OCI-LY3 (cell line): Measurements from ENCODE around the gene ITGB8.

Experiments
- H2AFZ ChIP-seq: fragments of 200-600, 300-600 bp; shearing (Covaris generic); 2 replicates; pipeline ENCODE4 v1.6.0; 2014; ENCODE audit warnings: antibody characterized with exemption, low read depth, low read length
- H3K27ac ChIP-seq: fragments of 200-600, 300-600 bp; sonication (generic); 2 replicates; pipeline ENCODE4 v1.5.1; 2014; ENCODE audit warnings: mild to moderate bottlenecking, low read length, moderate library complexity, mixed read lengths
- H3K27me3 ChIP-seq: fragments of 200-600, 300-600 bp; sonication (generic); 2 replicates; pipeline ENCODE4 v1.6.1; 2014; ENCODE audit warnings: low read depth, low read length, mixed read lengths
- H3K36me3 ChIP-seq: fragments of 200-600, 300-600 bp; sonication (generic); replicated peaks from 2 replicates; pipeline ENCODE3; 2014; ENCODE audit warnings: low read depth, low read length, mixed read lengths
- H3K4me1 ChIP-seq: fragments of 300-600, 200-600 bp; sonication (generic); 2 replicates; pipeline ENCODE4 v1.6.1; 2014; ENCODE audit warnings: low read length, mixed read lengths
- H3K4me2 ChIP-seq: fragments of 200-600, 300-600 bp; sonication (generic); 2 replicates; pipeline ENCODE4 v1.6.1; 2014; ENCODE audit warnings: low read length, mixed read lengths
- H3K4me3 ChIP-seq: fragments of 300-600, 200-600 bp; sonication (generic); 2 replicates; pipeline ENCODE4 v1.5.1; 2014; ENCODE audit warnings: antibody characterized with exemption, mild to moderate bottlenecking, low read length, moderate library complexity
- H3K79me2 ChIP-seq: fragments of 300-600, 200-600 bp; shearing (Covaris generic); 2 replicates; pipeline ENCODE4 v1.6.1; 2014; ENCODE audit warnings: mild to moderate bottlenecking, low read length, mixed read lengths
- H3K9ac ChIP-seq: fragments of 300-600, 200-600 bp; shearing (Covaris generic); 2 replicates; pipeline ENCODE4 v1.6.0; 2014; ENCODE audit warnings: mild to moderate bottlenecking, low read length, moderate library complexity
- H3K9me3 ChIP-seq: fragments of 200-600, 300-600 bp; shearing (Covaris generic); 2 replicates; pipeline ENCODE4 v1.6.1; 2014; ENCODE audit warnings: low read length, mixed read lengths; ENCODE audit not compliant: insufficient read depth
- H4K20me1 ChIP-seq: fragments of 200-600, 300-600 bp; sonication (generic); 2 replicates; pipeline ENCODE4 v1.6.1; 2016; ENCODE audit warnings: low read length, mixed read lengths; ENCODE audit not compliant: insufficient read depth
- EZH2phosphoT487 ChIP-seq: fragments of 200-600 bp; shearing (Covaris generic); IDR thresholded peaks from 2 replicates; pipeline ENCODE4 v1.6.1; 2018; ENCODE audit warnings: antibody characterized with exemption, mixed run types, low read depth
- TF ChIP-seq, protein P1 (sequence below): fragments of 200-600, 300-600 bp; sonication (generic); IDR thresholded peaks from 2 replicates; pipeline ENCODE4 v1.5.1; 2014; ENCODE audit warnings: antibody characterized with exemption, low read length, low read depth

The ITGB8 gene

DNA sequence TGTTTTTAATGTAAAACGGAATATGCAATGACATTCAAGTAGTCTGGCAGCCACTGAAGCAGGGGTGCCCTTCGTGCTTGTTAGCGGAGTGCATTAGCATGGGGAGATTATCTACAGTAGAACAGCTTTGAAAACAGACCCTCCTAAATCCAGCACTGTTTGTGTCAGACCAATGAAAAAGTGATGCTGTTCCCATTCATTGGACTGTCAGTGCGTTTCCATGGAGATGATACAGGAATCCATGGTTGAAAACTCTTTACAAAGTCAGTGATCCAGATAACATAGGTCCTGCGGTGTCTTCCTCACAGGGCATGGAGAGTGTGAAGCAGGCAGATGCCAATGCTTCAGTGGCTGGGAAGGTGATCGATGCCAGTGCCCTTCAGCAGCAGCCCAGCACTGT, 73.6 kb downstream of the ITGB8 start:
- TF ChIP-seq EZH2phosphoT487, result no peak
- TF ChIP-seq, protein P1, sequence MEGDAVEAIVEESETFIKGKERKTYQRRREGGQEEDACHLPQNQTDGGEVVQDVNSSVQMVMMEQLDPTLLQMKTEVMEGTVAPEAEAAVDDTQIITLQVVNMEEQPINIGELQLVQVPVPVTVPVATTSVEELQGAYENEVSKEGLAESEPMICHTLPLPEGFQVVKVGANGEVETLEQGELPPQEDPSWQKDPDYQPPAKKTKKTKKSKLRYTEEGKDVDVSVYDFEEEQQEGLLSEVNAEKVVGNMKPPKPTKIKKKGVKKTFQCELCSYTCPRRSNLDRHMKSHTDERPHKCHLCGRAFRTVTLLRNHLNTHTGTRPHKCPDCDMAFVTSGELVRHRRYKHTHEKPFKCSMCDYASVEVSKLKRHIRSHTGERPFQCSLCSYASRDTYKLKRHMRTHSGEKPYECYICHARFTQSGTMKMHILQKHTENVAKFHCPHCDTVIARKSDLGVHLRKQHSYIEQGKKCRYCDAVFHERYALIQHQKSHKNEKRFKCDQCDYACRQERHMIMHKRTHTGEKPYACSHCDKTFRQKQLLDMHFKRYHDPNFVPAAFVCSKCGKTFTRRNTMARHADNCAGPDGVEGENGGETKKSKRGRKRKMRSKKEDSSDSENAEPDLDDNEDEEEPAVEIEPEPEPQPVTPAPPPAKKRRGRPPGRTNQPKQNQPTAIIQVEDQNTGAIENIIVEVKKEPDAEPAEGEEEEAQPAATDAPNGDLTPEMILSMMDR, result no peak
- Histone ChIP-seq H3K27me3 (no peaks in the 10 kb centered on the region), H3K79me2 (no peaks in the 10 kb centered on the region), H3K9ac (no peak overlapping the region), H4K20me1 (no peaks in the 10 kb centered on the region), H3K4me2 (no peak overlapping the region), H3K36me3 (no peaks in the 10 kb centered on the region), H3K9me3 (no peaks in the 10 kb centered on the region), H3K27ac (no peak overlapping the region), H2AFZ (no peak overlapping the region), H3K4me3 (no peak overlapping the region), H3K4me1 (no peaks in the 10 kb centered on the region)

DNA sequence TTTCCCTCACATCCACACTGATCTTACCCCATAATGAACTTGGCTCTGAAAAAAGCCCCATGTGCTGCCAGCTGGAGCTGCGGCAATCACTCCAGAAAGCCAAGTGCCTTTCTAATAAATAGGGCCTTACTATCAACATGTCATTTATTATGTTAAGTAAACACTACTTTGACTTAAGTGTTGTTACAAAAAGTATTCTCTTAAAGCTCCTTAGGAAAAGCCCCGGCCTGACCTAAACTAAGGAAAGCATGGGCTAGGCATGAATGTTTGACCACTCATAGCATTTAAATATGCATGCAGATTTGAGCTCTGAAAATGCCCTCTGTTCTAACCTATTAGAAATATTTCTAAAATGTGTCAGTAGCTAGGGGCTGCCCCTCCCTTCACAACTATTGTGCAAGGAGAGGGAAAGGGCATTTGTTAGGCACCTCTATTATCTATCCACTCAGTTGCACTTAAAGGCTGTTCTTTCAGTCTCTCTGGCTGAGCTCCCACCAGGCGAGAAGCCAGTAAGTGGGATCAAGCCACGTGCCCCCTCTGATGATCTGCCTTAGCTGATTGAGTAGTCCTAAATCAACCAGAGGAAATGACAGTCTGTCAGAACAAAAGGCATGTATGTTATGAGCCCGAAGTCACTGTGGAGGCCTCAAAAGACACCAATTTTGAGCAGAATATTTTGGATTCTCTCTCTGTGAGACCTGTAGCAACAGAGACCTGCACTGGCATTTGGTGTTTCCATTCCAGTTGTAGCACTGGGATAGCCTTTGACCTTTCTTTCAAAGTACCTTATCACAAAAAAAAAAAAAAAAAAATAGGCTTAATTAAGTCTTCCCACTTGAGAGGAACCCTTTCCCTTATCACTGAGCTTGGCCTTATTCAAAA, 77.1 kb downstream of the ITGB8 start:
- H3K4me1 ChIP-seq, result 0 out of 2 replicates have a peak, but pooled peaks cover 4% of the 10 kb centered on the region
- TF ChIP-seq, protein P1, result no peak
- no peak for TF ChIP-seq EZH2phosphoT487
- no peak overlapping the region for H3K4me2 ChIP-seq
- H3K79me2 ChIP-seq, result no peaks in the 10 kb centered on the region
- H3K9ac ChIP-seq, result no peak overlapping the region
- no peak overlapping the region for H2AFZ ChIP-seq
- H3K27ac ChIP-seq, result no peak overlapping the region
- H3K27me3 ChIP-seq, result no peaks in the 10 kb centered on the region
- peaks cover 3% of the 10 kb centered on the region for H3K36me3 ChIP-seq
- no peaks in the 10 kb centered on the region for H4K20me1 ChIP-seq
- no peaks in the 10 kb centered on the region for H3K9me3 ChIP-seq
- H3K4me3 ChIP-seq, result no peak overlapping the region

DNA sequence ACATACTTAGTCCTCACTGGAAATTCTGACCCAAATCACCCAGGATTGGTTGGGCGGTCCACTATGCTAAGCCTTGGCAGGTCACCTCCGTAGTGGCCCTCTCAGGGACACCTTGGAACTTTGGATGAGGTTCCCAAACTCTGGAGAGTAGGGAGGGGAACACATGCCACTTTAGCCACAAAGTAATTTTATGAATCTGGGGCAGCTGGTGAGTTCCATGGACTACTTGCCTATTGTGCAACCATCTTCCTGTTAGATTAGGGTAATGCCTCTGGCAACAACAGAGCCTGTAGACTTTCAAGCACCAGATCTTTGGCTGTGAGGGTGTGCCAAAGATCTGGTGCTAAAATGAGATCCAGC, 77.7 kb downstream of the ITGB8 start:
- no peak overlapping the region for H3K27ac ChIP-seq
- TF ChIP-seq, protein P1, result no peak
- TF ChIP-seq EZH2phosphoT487, result no peak
- H3K9me3 ChIP-seq, result no peaks in the 10 kb centered on the region
- H3K4me2 ChIP-seq, result no peak overlapping the region
- no peak overlapping the region for H3K9ac ChIP-seq
- H3K27me3 ChIP-seq, result no peaks in the 10 kb centered on the region
- H3K4me1 ChIP-seq, result 0 out of 2 replicates have a peak, but pooled peaks cover 4% of the 10 kb centered on the region
- H3K4me3 ChIP-seq, result no peak overlapping the region
- no peaks in the 10 kb centered on the region for H3K79me2 ChIP-seq
- peaks cover 3% of the 10 kb centered on the region for H3K36me3 ChIP-seq
- no peaks in the 10 kb centered on the region for H4K20me1 ChIP-seq
- H2AFZ ChIP-seq, result no peak overlapping the region

DNA sequence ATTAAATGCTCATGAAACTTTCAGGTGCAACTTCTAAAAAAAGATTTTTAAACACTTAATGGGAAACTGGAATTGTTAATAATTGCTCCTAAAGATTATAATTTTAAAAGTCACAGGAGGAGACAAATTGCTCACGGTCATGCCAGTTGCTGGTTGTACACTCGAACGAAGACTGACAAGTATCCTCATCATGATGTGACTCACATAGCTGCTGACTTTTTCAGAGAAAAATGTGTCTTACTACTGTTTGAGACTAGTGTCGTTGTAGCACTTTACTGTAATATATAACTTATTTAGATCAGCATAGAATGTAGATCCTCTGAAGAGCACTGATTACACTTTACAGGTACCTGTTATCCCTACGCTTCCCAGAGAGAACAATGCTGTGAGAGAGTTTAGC, 79.3 kb downstream of the ITGB8 start:
- TF ChIP-seq, protein P1, result no peak
- TF ChIP-seq EZH2phosphoT487, result no peak

More for the DNA sequence above, 79.3 kb downstream of the ITGB8 start:
- no peaks in the 10 kb centered on the region for H3K27me3 ChIP-seq
- H3K36me3 ChIP-seq, result peaks cover 3% of the 10 kb centered on the region
- H2AFZ ChIP-seq, result no peak overlapping the region
- H3K4me2 ChIP-seq, result no peak overlapping the region
- H3K9ac ChIP-seq, result no peak overlapping the region
- H3K4me3 ChIP-seq, result no peak overlapping the region
- 0 out of 2 replicates have a peak, but pooled peaks cover 4% of the 10 kb centered on the region for H3K4me1 ChIP-seq
- H3K27ac ChIP-seq, result no peak overlapping the region
- no peaks in the 10 kb centered on the region for H4K20me1 ChIP-seq
- no peaks in the 10 kb centered on the region for H3K79me2 ChIP-seq
- H3K9me3 ChIP-seq, result no peaks in the 10 kb centered on the region
